SU-DHL-6 (cell line): ENCODE data around the gene RBMS1.

ENCODE experiments used
- H2AFZ ChIP-seq: fragments of 200-600 bp; sonication (generic); 2 replicates; pipeline ENCODE4 v1.6.1; 2014; ENCODE audit warnings: low read depth, mild to moderate bottlenecking, moderate library complexity, mixed read lengths, antibody characterized with exemption, low read length; ENCODE audit not compliant: severe bottlenecking
- H3F3A ChIP-seq: fragments of 200-600 bp; shearing (Covaris generic); 2 replicates; pipeline ENCODE4 v1.6.0; 2016; ENCODE audit warnings: antibody characterized with exemption, mild to moderate bottlenecking; ENCODE audit not compliant: insufficient read depth
- H3K27ac ChIP-seq: fragments of 200-600 bp; sonication (generic); 2 replicates; pipeline ENCODE4 v1.5.1; 2016; ENCODE audit warnings: low read depth, mild to moderate bottlenecking, low read length, moderate library complexity, mixed read lengths
- H3K27me3 ChIP-seq: fragments of 200-600 bp; sonication (generic), shearing (Covaris generic); 2 replicates; pipeline ENCODE4 v1.6.0; 2014; ENCODE audit warnings: mild to moderate bottlenecking, low read length
- H3K36me3 ChIP-seq: fragments of 200-600 bp; sonication (generic); 2 replicates; pipeline ENCODE4 v1.6.1; 2014; ENCODE audit warnings: mild to moderate bottlenecking, low read length, mixed read lengths
- H3K4me2 ChIP-seq: fragments of 300-600, 200-600 bp; shearing (Covaris generic), sonication (generic); 2 replicates; pipeline ENCODE4 v1.6.0; 2014; ENCODE audit warnings: low read length, low read depth, mild to moderate bottlenecking; ENCODE audit not compliant: poor library complexity, severe bottlenecking
- H3K4me3 ChIP-seq: fragments of 200-600 bp; sonication (generic); 2 replicates; pipeline ENCODE4 v1.5.1; 2014; ENCODE audit warnings: antibody characterized with exemption, low read length, mild to moderate bottlenecking, mixed read lengths; ENCODE audit not compliant: insufficient read depth, poor library complexity, severe bottlenecking
- H3K79me2 ChIP-seq: fragments of 200-600 bp; sonication (generic); 2 replicates; pipeline ENCODE4 v1.6.1; 2014; ENCODE audit warnings: mild to moderate bottlenecking, low read length, moderate library complexity; ENCODE audit not compliant: insufficient read depth
- H3K9ac ChIP-seq: fragments of 200-600 bp; sonication (generic); 2 replicates; pipeline ENCODE4 v1.7.0; 2014; ENCODE audit warnings: mild to moderate bottlenecking, low read length
- H3K9me2 ChIP-seq: fragments of 200-600 bp; sonication (generic); replicated peaks from 2 replicates; pipeline ENCODE4 v1.6.1; 2014; ENCODE audit warnings: low read length; ENCODE audit not compliant: insufficient read depth
- H3K9me3 ChIP-seq: fragments of 200-600 bp; sonication (generic); 2 replicates; pipeline ENCODE4 v1.6.1; 2014; ENCODE audit warnings: low read length, mixed read lengths; ENCODE audit not compliant: insufficient read depth
- H4K20me1 ChIP-seq: fragments of 200-600 bp; sonication (generic); 2 replicates; pipeline ENCODE4 v1.6.1; 2014; ENCODE audit warnings: low read depth, mild to moderate bottlenecking, antibody characterized with exemption, low read length, moderate library complexity, mixed read lengths
- EZH2phosphoT487 ChIP-seq: fragments of 200-600 bp; sonication (generic), shearing (Covaris generic); conservative IDR thresholded peaks from 2 replicates; pipeline ENCODE4 v1.6.1; 2018; ENCODE audit warnings: mild to moderate bottlenecking, antibody characterized with exemption, low read length, moderate library complexity, mixed read lengths
- TF ChIP-seq, protein P1 (sequence below): fragments of 200-600 bp; sonication (generic); IDR thresholded peaks from one replicate; pipeline ENCODE4 v1.5.1; 2017; ENCODE audit warnings: antibody characterized with exemption, mild to moderate bottlenecking, low read length, moderate library complexity; ENCODE audit not compliant: insufficient read depth, poor library complexity, severe bottlenecking

RBMS1 gene

GRCh38 chr2:160517731-160518130 lies 24.1 kb upstream of the RBMS1 start:
- no peaks in the 10 kb centered on the region for H4K20me1 ChIP-seq
- TF ChIP-seq, protein P1, sequence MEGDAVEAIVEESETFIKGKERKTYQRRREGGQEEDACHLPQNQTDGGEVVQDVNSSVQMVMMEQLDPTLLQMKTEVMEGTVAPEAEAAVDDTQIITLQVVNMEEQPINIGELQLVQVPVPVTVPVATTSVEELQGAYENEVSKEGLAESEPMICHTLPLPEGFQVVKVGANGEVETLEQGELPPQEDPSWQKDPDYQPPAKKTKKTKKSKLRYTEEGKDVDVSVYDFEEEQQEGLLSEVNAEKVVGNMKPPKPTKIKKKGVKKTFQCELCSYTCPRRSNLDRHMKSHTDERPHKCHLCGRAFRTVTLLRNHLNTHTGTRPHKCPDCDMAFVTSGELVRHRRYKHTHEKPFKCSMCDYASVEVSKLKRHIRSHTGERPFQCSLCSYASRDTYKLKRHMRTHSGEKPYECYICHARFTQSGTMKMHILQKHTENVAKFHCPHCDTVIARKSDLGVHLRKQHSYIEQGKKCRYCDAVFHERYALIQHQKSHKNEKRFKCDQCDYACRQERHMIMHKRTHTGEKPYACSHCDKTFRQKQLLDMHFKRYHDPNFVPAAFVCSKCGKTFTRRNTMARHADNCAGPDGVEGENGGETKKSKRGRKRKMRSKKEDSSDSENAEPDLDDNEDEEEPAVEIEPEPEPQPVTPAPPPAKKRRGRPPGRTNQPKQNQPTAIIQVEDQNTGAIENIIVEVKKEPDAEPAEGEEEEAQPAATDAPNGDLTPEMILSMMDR = no peak
- TF ChIP-seq EZH2phosphoT487 = no peak
- H3K9me3 ChIP-seq = no peaks in the 10 kb centered on the region
- H3K9me2 ChIP-seq = no peaks in the 10 kb centered on the region
- H3K27me3 ChIP-seq = no peaks in the 10 kb centered on the region
- no peaks in the 10 kb centered on the region for H3F3A ChIP-seq
- H2AFZ ChIP-seq = no peak overlapping the region
- no peaks in the 10 kb centered on the region for H3K79me2 ChIP-seq
- no peak overlapping the region for H3K27ac ChIP-seq
- no peaks in the 10 kb centered on the region for H3K36me3 ChIP-seq
- no peak overlapping the region for H3K4me2 ChIP-seq
- H3K4me3 ChIP-seq = no peak overlapping the region
- no peak overlapping the region for H3K9ac ChIP-seq

- no peaks in the 10 kb centered on the region for H3F3A ChIP-seq
- H3K4me2 ChIP-seq = no peak overlapping the region
Observed at GRCh38 chr2:160516547-160517365, 23.1 kb upstream of the RBMS1 start.

DNA sequence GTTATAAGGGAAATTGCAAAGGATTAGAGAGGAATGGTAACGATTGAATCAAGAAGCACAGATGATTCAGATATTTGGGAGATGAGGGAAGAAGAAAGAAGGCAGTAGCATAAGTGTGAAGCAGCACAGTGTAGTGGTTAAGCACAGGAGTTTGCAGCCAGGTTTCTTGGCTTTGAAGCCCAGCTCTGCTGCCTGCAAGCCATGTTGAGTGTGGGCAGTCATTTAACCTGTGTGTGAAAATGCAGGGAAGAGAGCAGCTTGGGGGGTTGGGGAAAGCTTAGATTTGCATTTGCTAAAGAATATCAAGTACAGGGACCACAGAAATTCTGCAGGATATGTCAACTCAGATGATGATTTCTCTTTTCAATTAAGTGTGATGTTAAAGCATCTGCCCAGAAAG lies 21.5 kb upstream of the RBMS1 start:
- no peak overlapping the region for H2AFZ ChIP-seq
- H3K27ac ChIP-seq = no peak overlapping the region
- H3K9ac ChIP-seq = no peak overlapping the region
- H4K20me1 ChIP-seq = no peaks in the 10 kb centered on the region
- no peaks in the 10 kb centered on the region for H3K9me3 ChIP-seq
- H3F3A ChIP-seq = no peaks in the 10 kb centered on the region
- H3K27me3 ChIP-seq = no peaks in the 10 kb centered on the region
- H3K4me3 ChIP-seq = no peak overlapping the region
- no peaks in the 10 kb centered on the region for H3K36me3 ChIP-seq
- no peak for TF ChIP-seq EZH2phosphoT487
- TF ChIP-seq, protein P1 = no peak
- no peaks in the 10 kb centered on the region for H3K9me2 ChIP-seq
- no peaks in the 10 kb centered on the region for H3K79me2 ChIP-seq
- no peak overlapping the region for H3K4me2 ChIP-seq

More at GRCh38 chr2:160516547-160517365, 23.1 kb upstream of the RBMS1 start:
- TF ChIP-seq, protein P1 = no peak
- TF ChIP-seq EZH2phosphoT487 = no peak
- H3K9ac ChIP-seq = no peak overlapping the region
- no peak overlapping the region for H3K4me3 ChIP-seq
- H2AFZ ChIP-seq = no peak overlapping the region
- no peaks in the 10 kb centered on the region for H3K36me3 ChIP-seq
- H3K79me2 ChIP-seq = no peaks in the 10 kb centered on the region
- H3K27ac ChIP-seq = no peak overlapping the region
- H3K27me3 ChIP-seq = no peaks in the 10 kb centered on the region
- H3K9me2 ChIP-seq = no peaks in the 10 kb centered on the region
- H3K9me3 ChIP-seq = no peaks in the 10 kb centered on the region
- no peaks in the 10 kb centered on the region for H4K20me1 ChIP-seq
